Activated CD4-positive, alpha-beta T cell treated with anti-CD3 and anti-CD28 coated beads, Interleukin-2, amount 50 U/mL, for 16 hours (primary cell): ENCODE data around the gene RABGGTB.
"Not testable (repeated sequence)": the region's sequence is repeated elsewhere in the genome, so short reads cannot be mapped to it uniquely, and the experiment has no call there.

Source experiments
- DNase-seq: peaks from one replicate; pipeline ENCODE4 v3.0.0-alpha.2; 2020

The RABGGTB gene

DNA sequence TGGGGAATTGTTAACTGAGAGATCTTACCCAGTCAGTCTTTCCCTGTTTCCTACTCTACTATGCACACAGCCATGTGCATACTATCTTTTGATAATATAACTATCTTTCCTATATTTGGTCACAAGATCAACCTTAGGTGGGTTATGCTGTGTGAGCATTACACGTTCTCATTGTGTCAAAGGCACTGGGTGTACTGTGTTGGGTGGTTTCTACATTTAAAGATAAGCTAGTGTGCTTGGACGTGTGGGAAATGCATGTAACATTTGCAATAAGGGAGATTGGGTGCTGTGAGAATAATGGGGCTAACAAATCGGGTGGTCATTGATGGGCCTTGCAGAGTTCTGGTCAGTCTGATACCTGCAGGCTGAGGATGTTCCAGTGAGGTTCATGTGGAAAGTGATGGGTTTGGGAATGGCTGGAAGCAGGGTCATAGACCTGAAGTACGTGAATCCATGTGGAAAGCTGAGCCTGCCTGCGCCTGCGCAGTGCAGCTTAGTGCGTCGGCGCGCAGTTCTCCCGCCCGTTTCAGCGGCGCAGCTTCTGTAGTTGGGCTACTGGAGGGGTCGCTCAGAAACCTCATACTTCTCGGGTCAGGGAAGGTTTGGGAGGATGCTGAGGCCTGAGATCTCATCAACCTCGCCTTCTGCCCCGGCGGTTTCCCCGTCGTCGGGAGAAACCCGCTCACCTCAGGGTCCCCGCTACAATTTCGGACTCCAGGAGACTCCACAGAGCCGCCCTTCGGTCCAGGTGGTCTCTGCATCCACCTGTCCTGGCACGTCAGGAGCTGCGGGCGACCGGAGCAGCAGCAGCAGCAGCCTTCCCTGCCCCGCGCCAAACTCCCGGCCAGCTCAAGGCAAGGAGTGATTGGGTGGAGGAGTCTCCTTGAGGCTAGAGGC, 10.6 kb downstream of the RABGGTB start, which contains the start of gene MSH4:
MSH4 (plus strand) TSS at position 507 of the 897 bp plus-strand sequence; CDS start at position 611, 104 bp downstream.
- peak; percentile 41 for DNase-seq

DNA sequence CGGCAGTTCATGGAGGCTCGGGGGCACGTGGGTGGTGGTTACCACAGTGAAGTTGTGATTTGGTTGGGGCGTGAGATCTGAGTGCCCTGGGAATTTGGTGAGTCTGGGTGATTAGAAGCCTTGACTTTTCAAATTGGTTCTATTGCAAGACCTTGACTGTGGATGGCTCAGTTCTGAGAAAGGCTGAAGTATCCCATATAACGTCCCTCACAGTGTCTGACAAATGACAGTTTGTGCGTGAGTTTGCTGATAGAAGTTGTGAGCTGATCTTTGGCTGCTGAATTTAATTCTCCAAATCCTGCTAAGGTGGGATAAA, 11.2 kb downstream of the RABGGTB start:
- no peak for DNase-seq

DNA sequence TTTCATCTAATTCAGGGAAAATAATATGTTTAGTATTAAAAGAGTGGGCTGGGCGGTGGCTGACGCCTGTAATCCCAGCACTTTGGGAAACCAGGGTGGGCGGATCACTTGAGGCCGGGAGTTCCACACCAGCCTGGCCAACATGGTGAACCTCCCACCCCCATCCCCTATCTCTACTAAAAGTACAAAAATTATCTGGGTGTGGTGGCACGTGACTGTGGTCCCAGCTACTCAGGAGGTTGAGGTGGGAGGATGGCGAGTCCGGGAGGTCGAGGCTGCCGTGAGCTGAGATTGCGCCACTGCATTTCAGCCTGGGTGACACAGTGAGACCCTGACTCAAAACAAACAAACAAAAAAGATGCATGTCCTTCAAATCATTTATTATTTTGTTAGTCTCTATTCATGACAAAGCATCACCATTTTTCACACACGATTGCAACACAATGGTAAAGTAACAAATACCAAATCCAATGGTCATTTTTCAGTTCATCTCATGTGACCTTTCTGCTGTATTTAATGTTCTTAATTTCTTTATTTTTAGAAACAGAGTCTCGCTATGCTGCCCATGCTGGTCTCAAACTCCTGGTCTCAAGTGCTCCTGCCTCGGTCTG, 11.7 kb downstream of the RABGGTB start:
- DNase-seq = no peak

DNA sequence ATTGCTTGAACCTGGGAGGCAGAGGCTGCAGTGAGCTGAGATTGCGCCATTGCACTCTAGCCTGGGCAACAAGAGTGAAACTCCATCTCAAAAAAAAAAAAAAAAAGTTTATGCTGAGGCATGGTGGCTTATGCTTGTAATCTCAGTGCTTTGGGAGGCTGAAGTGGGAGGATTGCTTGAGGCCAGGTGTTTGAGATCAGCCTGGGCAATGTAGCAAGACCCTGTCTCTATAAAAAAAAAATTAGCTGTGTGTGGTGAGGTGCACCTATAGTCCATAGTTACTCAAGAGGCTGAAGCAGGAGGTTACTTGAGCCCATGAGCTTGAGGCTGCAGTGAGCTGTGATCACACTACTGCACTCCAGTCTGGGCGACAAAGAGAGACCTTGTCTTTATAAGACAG, 15.4 kb downstream of the RABGGTB start:
- not testable (repeated sequence) for DNase-seq

DNA sequence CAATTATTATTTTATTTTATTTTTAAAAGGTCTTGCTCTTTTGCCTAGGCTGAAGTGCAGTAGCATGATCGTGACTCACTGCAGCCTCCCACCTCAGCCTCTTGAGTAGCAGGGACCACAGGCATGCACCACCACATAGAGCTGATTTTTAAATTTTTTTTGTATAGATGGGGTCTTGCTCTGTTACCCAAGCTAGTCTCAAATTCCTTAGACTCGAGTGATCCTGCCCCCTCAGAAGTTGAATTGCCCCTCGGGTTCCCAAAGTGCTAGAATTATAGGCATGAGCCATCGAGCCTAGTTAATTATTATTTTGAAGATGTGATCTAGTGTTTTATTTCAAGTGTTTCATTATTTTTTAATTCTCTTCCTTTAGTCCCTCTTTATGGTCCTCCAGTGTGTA, 22.9 kb downstream of the RABGGTB start:
- no peak for DNase-seq

DNA sequence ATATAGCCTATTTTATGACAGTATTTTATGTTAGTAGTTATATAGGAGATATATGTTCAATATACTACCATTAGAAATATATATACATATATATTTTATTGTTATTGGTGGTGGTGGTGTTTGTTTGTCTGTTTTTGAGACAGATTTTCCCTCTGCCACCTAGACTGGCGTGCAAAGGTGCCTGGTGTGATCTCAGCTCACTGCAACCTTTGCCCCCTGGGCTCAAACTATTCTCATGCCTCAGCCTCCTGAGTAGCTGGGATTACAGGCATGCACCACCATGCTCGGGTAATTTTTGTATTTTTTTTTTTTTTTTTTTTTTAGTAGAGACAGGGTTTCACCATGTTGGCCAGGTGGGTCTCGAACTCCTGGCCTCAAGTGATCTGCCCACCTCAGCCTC, 24.1 kb downstream of the RABGGTB start:
- DNase-seq = not testable (repeated sequence)

DNA sequence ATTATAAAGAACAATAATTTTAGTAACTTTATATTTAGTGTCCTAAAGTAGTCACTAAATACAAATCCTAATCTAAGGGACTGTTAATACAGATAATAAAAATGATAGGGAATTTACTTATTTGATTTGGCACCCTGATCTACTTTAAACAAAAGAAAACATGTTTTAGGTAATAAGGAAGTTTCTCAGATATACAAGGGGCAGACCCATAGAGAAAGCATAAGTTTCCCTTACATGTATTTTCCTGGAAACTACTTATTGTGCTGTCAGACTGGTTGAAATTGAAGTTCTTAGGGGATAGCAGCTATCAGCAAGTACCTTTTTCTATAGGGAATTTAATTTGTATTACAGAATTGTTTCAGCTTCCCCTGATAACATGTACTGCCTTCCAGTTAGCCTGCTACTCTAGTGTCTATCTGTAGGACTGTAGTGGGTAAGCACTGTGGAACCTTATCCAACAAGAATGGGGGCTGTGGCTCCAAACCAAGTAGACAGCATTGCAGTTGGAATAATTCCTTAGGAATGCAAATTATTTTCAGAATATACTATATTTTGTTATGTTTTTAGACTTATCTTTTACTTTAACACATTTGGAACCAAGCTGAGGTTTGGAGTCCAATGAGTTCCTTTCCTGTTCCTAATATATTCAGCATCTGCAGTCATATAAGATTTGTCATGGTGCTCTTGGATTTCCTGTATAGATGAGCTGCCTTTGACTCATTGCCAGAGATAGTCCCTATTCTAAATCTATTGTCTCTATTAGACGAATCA, 25.3 kb downstream of the RABGGTB start:
- no peak for DNase-seq

DNA sequence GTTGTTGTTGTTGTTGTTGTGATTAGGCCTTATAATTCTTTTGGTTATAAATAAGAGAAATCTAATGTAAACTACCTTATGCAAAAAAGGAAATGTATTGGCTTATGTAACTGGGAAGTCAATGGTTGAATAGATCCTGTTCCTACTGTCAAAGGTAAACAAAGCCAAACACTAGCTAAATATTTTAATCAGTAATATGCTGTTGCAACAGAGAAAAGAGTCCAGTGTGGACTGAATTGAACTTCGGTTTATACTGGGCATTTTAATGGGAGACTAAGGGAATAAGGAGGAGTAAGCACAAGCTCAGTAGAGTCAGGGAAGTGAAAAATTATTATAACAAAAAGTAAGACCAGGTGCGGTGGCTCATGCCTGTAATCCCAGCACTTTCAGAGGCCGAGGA, 26.0 kb downstream of the RABGGTB start:
- DNase-seq = no peak

DNA sequence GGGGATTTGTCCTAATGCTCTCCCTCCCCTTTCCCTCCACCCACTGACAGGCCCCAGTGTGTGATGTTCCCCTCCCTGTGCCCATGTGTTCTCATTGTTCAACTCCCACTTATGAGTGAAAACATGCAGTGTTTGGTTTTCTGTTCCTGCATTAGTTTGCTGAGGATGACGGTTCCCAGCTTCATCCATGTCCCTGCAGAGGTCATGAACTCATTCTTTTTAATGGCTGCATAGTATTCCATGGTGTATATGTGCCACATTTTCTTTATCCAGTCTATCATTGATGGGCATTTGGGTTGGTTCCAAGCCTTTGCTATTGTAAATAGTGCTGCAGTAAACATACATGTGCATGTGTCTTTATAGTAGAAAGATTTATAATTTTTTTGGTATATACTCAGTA, 37.5 kb downstream of the RABGGTB start:
- not testable (repeated sequence) for DNase-seq

DNA sequence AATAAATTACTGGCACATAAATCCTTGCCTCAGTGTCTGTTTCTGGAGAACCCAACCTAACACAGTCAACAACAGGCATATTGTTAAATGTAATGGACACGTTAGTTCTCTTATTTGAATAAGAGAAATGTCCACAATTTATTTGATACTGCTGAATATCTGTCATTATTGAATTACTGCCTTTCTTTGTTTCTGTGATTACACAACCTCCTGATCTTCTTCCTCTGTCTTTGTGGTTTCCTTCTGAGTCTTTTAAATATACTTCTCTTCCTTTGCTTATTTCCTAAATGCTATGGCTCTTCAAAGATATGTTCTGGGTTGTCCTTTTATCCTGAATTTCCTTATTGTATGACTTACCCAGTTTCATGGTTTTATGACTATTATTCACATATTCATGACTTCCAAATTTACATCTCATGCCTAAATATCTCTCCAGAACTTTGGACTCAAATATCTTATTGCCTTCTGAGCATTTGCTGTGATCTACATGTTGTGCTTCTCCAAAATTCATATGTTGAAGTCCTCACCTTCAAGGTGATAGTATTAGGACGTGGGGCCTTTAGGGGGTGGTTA, 50.6 kb downstream of the RABGGTB start:
- no peak for DNase-seq

DNA sequence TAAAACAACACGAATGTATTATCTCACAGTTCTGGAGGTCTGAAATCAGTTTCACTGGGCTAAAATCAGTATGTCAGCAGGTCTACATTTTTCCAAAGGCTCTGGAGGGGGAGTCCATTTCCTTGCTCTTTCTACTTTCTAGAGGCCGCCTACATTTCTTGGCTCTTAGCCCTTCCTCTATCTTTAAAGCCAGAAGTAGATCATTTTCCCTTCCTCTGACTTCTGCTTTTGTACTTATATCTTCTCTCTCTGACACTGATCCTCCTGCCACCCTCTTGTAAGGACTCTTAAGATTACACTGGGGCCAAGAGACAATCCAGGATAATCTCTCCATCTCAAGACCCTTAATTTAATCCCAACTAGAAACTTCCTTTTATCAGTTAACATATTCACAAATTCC, 52.0 kb downstream of the RABGGTB start:
- DNase-seq = no peak

DNA sequence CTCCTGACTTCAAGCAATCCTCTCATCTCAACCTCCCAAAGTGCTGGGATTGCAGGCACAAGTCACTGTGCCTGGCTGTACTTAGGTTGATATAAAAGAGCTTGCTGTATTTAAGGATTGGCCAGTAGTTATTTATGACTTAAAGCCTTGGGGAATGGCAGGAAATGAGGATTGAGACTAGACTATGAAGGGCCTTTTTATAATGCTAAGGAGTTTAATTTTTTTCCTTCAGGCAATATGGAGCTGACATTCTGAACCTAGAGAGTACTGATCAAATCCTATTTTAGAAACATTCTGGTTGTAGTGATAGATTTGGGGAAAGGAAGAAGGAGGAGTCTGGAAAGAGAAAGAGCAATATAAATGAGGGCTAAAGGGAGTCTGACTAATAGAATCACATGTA, 55.4 kb downstream of the RABGGTB start:
- no peak for DNase-seq
